ENCODE measurements around the gene PROSER1.
"Not testable (repeated sequence)": the region's sequence is repeated elsewhere in the genome, so short reads cannot be mapped to it uniquely, and the experiment has no call there.

The PROSER1 gene
- long read RNA-seq, donor 1, full-length matches to known transcripts: 7 of 12 reads
- long read RNA-seq, donor 1, partial matches to known transcripts: 5 of 12 reads
- long read RNA-seq, donor 1, other reads (novel, unspliced or antisense): 0 of 12 reads
- long read RNA-seq, donor 2: 0 reads
- long read RNA-seq, donor 3, full-length matches to known transcripts: 1 of 11 reads
- long read RNA-seq, donor 3, partial matches to known transcripts: 10 of 11 reads
- long read RNA-seq, donor 3, other reads (novel, unspliced or antisense): 0 of 11 reads
- long read RNA-seq, donor 4, partial matches to known transcripts: 19 of 27 reads
- long read RNA-seq, donor 4, other reads (novel, unspliced or antisense): 0 of 27 reads
- long read RNA-seq, donor 5, partial matches to known transcripts: 7 of 8 reads
- long read RNA-seq, donor 5, other reads (novel, unspliced or antisense): 0 of 8 reads
- long read RNA-seq, donor 6, partial matches to known transcripts: 11 of 12 reads
- long read RNA-seq, donor 6, other reads (novel, unspliced or antisense): 0 of 12 reads
- long read RNA-seq, donor 7, partial matches to known transcripts: 23 of 30 reads
- long read RNA-seq, donor 7, other reads (novel, unspliced or antisense): 0 of 30 reads
- long read RNA-seq, donor 8, partial matches to known transcripts: 11 of 15 reads
- long read RNA-seq, donor 8, other reads (novel, unspliced or antisense): 0 of 15 reads

DNA sequence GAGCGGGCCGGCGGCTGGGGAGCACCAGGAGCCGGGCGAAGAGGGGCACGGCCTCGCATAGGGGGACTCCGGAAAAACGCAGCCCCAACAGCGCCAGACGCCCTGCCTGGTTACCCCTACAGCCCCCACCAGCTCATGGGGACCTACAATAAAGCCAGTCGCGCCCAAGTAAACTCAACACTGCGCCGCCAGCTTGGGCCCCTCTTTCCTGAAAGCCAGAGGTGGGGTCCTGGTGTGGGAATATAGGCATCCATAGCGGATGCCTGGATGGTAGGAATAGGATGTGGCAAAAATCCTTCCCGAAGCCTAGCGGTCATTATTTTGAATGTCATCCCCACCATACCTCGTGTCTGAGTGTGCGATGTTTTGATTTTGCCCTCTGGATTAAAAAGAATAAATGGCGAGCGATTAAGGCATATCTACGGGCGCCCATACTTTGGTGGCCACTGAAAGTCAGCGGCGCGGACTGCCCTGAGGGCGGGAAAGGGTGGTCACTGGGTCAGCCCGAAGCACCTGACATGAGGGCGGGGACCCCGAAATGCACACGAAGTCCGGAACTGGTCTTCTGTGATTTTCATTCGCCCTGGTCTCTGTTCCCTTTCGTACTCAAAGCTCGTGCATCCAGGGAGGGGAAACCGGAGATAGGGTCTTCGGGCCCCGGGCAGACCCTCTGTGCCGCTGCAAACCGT, at the start of gene PROSER1, which contains the start of gene NHLRC3:
TSS of gene PROSER1 (minus strand) at position 210 of the 689 bp plus-strand sequence. CDS start 847 bp downstream, outside the sequence.
TSS of gene NHLRC3 (plus strand) at position 577 of the 689 bp plus-strand sequence. CDS start 184 bp downstream, outside the sequence.
- peak; percentile 99 for DNase-seq

DNA sequence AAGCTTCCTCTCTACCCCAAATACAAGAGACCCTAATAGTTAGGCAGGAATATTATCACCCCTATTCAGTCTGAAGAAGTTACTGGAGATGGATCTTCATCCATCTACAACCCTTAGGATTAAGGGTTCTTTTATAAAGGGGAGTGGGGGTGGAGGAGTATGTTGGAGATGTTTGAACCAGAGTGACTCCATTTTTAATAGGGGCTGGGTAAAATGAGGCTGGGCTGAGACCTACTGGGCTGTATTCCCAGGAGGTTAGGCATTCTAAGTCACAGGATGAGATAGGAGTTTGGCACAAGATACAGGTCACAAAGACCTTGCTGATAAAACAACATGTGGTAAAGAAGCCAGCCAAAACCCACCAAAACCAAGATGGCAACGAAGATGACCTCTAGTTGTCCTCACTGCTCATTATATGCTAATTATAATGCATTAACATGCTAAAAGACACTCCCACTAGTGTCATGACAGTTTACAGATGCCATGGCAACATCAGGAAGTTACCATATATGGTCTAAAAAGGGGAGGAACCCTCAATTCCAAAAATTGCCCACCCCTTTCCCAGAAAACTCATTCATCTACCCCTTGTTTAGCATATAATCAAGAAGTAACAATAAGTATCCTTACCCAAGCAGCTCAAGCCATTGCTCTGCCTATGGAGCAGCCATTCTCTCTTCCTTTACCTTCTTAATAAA, 48.5 kb upstream of the PROSER1 start:
- not testable (repeated sequence) for DNase-seq

DNA sequence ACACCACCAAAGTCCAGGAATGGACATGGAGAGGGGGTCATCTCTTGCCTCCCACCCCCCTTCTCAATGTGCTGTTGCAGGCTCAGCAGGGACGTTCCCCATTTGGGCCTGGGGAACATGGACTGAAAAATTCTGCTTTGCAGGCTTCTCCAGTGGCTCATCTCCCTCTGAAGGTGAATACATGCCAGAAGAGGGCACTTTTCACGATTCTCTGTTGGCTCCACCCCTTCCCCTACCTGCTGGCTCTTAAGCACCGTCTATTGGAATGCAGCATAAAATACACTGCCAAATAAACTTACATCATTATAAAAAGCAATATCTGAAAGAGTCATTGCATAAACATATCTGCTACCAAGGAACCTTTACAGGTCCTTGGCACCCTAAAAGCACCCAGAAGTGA, 36.1 kb upstream of the PROSER1 start:
- DNase-seq: no peak

GRCh38 chr13:39072842-39073241, 35.0 kb upstream of the PROSER1 start:
- no peak for DNase-seq

DNA sequence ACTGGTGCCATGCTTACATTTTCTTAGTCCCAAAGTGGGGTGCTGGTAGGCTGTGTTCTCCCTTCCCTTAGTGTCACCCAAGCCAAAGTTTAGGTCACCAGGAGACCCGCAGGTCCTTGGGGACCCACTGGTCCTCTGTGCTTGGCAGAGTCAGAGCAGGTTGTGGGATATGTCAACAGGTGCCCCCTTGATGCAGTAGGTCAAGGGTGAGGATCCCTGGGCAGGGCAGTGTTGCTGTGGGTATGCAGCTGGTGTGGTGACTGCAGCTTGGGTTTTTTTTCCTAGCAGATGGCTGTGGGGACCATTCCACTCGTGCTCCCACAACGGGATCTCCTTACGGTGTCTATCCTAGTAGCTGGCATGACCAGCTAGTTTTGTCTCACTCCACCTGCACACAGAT, 24.1 kb upstream of the PROSER1 start:
- no peak for DNase-seq

- no peak for DNase-seq
Observed at GRCh38 chr13:39058040-39058439, 20.2 kb upstream of the PROSER1 start.

GRCh38 chr13:39056018-39056417, 18.1 kb upstream of the PROSER1 start:
- DNase-seq: no peak

DNA sequence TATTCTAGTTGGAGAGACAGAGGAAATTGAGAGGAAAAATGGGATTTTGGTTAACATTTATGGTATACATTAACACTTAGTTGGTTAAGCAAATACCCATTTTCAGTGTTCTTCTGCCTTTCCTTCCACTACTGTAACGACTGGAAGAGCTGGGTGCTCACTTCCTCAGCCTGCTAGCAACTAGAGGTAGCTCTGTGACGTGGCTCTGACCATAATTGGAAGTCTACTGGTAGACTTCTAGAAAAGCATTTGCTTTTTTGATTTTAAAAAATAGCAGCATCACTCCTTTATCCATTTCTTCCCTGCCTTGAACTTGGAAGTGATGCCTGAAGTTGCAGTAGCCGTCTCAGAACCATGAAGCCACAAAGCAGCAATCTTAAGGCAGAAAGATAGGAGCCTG, 16.2 kb upstream of the PROSER1 start:
- no peak for DNase-seq

- DNase-seq: no peak
Observed at GRCh38 chr13:39052944-39053343, 15.1 kb upstream of the PROSER1 start.

- no peak for DNase-seq
Observed at GRCh38 chr13:39051157-39051556, 13.3 kb upstream of the PROSER1 start.

- DNase-seq: no peak
Observed at GRCh38 chr13:39049274-39049673, 11.4 kb upstream of the PROSER1 start.

GRCh38 chr13:39048806-39049205, 10.9 kb upstream of the PROSER1 start:
- DNase-seq: no peak

- DNase-seq: no peak
Observed at GRCh38 chr13:39047560-39047959, 9.7 kb upstream of the PROSER1 start.

- DNase-seq: no peak
Observed at GRCh38 chr13:39044536-39044935, 6.6 kb upstream of the PROSER1 start.

- no peak for DNase-seq
Observed at GRCh38 chr13:39040206-39040605, 2.3 kb upstream of the PROSER1 start.

DNA sequence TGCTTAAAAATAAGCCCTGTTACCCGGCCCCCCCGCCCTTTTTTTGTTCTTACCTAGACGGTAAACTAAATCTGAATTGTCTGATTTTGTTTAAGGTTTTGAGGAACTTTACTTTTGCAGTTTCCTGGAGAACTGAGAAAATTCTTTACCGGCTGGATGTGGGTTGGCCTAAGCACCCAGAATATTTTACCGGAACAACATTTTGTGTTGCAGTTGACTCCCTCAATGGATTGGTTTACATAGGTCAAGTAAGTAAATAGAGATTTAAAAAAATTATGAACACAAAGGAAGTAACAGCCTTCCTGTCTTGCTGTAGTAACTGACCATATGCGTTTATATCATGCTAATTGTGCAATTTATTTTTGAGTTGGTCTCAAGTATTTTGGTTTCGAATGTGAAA, 1.2 kb upstream of the PROSER1 start:
- no peak for DNase-seq

DNA sequence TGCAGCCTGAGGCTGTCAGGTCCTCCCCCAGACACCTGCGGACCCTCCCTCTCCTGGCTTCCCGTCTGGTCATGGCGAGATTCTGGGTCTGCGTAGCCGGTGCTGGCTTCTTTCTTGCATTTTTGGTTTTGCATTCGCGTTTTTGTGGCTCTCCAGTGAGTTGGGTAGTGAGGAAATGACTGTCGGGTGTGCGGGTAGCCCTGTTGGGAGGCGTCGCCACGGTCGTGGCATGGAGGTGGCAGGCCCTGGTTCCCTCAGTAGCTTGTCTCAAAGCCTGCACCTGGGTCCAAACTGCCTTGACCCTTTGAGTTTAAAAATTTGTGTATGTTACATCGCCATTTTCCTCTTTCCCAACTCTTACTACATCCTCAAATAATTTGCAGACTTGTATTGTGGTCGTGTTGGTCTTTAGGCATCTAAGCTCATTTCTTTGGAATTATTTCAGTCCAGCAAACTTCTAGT, 711 bp upstream of the PROSER1 start:
- DNase-seq: no peak

DNA sequence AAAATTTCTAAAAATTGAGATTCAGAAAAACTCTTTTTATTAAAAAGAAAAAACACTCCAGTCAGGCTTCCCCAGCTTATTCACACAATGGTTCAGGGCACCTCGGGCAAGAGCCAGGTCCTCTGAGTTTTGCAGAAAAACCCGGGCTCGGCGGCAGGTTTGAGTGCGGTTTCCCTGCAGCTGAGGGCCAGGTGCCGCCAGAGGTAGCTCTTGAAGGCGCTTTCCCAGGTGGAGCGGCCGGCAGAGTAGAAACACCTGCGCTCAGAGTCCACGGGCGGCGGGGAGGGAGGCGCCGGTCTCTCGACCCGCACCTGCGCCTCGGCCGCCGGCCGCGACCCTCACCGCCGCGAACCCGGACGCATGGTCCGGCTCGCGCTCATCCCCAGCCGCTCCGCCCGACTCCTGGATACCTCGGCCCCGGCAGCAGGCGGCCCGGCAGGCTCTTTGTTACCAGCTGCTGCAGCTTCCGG, 444 bp downstream of the PROSER1 start:
- peak; percentile 95 for DNase-seq

DNA sequence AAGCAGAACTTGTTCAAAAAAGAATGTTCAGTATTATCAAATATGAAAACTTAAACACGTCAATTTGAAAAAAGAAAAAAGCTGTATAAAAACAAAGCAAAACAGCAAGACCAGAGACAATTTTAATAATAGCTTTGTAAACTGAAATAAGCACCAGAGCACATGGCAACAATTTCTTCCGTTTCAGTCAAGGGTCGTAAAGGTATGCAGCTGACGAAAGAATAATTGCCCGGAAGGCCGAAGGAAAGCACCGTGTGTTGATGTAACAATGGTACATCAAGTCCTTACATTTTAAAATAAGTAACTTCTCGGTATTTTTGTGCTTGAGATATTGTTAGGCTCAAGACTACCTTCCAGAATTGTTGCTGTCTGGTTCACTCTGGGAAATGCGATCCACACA, 1.7 kb downstream of the PROSER1 start:
- DNase-seq: peak; percentile 26

GRCh38 chr13:39035799-39036198, 2.1 kb downstream of the PROSER1 start:
- DNase-seq: no peak

GRCh38 chr13:39035204-39035603, 2.7 kb downstream of the PROSER1 start:
- DNase-seq: no peak

GRCh38 chr13:39034085-39034484, 3.8 kb downstream of the PROSER1 start:
- no peak for DNase-seq

All from right kidney (tissue), 9 donors.